ENCODE measurements around the gene THOP1. TPM values are rescaled to one million over a fixed set of nuclear protein-coding genes. Genes with fewer than 3 reads are reported as not detected.

Gene THOP1
- total and polyA plus RNA-seq, 2 experiments from 2014 or later = 81.3 to 111 TPM

- Histone ChIP-seq H3K36me3 (no peaks in the 10 kb centered on the region), H3K27me3 (no peaks in the 10 kb centered on the region), H3K4me1 (ENCODE audit: low read depth) (peaks cover 8% of the 10 kb centered on the region), H3K27ac (peak overlapping the region; percentile 69), H3K9me3 (ENCODE audit: low read depth) (no peaks in the 10 kb centered on the region), H3K4me3 (no peak overlapping the region)
- TF ChIP-seq, protein P1, sequence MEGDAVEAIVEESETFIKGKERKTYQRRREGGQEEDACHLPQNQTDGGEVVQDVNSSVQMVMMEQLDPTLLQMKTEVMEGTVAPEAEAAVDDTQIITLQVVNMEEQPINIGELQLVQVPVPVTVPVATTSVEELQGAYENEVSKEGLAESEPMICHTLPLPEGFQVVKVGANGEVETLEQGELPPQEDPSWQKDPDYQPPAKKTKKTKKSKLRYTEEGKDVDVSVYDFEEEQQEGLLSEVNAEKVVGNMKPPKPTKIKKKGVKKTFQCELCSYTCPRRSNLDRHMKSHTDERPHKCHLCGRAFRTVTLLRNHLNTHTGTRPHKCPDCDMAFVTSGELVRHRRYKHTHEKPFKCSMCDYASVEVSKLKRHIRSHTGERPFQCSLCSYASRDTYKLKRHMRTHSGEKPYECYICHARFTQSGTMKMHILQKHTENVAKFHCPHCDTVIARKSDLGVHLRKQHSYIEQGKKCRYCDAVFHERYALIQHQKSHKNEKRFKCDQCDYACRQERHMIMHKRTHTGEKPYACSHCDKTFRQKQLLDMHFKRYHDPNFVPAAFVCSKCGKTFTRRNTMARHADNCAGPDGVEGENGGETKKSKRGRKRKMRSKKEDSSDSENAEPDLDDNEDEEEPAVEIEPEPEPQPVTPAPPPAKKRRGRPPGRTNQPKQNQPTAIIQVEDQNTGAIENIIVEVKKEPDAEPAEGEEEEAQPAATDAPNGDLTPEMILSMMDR (IDR thresholded peaks at IDR 0.05; ENCODE audit: low read depth, low read length) = no peak
- no peak for DNase-seq (ENCODE audit: low read depth in 1 of 2, low spot score in 1 of 2)
Measured at GRCh38 chr19:2771786-2772674, 13.3 kb upstream of the THOP1 start.

DNA sequence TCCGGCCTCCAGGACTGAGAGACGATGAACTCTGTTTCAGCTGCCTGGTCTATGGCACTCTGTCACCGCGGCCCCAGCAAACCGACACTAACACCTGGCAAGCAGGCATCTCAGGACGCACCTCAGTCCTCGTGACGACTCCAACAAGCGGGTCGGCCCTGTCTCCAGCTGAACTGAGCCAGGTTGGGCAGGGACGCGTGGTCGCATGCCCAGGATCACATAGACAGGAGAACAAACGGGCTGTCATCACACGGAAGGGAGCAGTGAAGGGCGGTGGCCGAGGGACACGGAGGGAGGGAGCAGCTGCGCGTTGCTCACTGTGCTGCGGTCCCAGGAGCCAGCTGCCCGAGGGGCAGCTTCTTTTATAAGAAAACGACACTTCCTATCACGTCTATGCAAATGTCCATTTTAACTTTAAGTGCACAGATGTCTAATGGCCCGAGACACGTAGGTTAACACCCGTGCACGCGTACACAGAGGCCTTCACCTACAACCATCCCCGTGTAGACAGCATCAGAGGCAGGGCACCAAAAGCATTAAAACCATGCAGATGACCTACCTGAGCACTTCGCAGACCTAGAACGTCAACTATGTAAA lies 11.1 kb upstream of the THOP1 start:
- Histone ChIP-seq H3K4me1 (ENCODE audit: low read depth) (peaks cover 8% of the 10 kb centered on the region), H3K36me3 (no peaks in the 10 kb centered on the region), H3K4me3 (no peak overlapping the region), H3K27ac (peak overlapping the region; percentile 30), H3K27me3 (no peaks in the 10 kb centered on the region), H3K9me3 (ENCODE audit: low read depth) (no peaks in the 10 kb centered on the region)
- DNase-seq (ENCODE audit: low read depth in 1 of 2, low spot score in 1 of 2) = peak in 1 of 2 donors; percentile 23
- TF ChIP-seq, protein P1 (IDR thresholded peaks at IDR 0.05; ENCODE audit: low read depth, low read length) = no peak

- TF ChIP-seq, protein P1 (IDR thresholded peaks at IDR 0.05; ENCODE audit: low read depth, low read length) = no peak
- Histone ChIP-seq H3K27ac (peak overlapping the region; percentile 15), H3K9me3 (ENCODE audit: low read depth) (no peaks in the 10 kb centered on the region), H3K4me1 (ENCODE audit: low read depth) (peaks cover 7% of the 10 kb centered on the region), H3K27me3 (no peaks in the 10 kb centered on the region), H3K4me3 (no peak overlapping the region), H3K36me3 (no peaks in the 10 kb centered on the region)
- DNase-seq (ENCODE audit: low read depth in 1 of 2, low spot score in 1 of 2) = no peak
Measured at GRCh38 chr19:2774953-2775555, 10.2 kb upstream of the THOP1 start.

GRCh38 chr19:2775556-2776430 lies 9.5 kb upstream of the THOP1 start:
- Histone ChIP-seq H3K9me3 (ENCODE audit: low read depth) (no peaks in the 10 kb centered on the region), H3K27me3 (no peaks in the 10 kb centered on the region), H3K36me3 (no peaks in the 10 kb centered on the region), H3K4me1 (ENCODE audit: low read depth) (peaks cover 4% of the 10 kb centered on the region), H3K4me3 (no peak overlapping the region), H3K27ac (peak overlapping the region; percentile 15)
- TF ChIP-seq, protein P1 (IDR thresholded peaks at IDR 0.05; ENCODE audit: low read depth, low read length) = no peak
- DNase-seq (ENCODE audit: low read depth in 1 of 2, low spot score in 1 of 2) = peak in 1 of 2 donors; percentile 54

All from cardiac muscle cell (in vitro differentiated cells and primary cell).